Sigmoid colon (tissue), 3 donors: ENCODE results near the gene MOB1A.

Experiments
- POLR2A ChIP-seq, 2 donors: fragments of 450-650 bp; IDR thresholded peaks; one replicate each; pipeline ENCODE4 v1.6.1; 2016; ENCODE audit warnings: antibody characterized with exemption in 2 of 2, mild to moderate bottlenecking in 2 of 2, moderate library complexity in 2 of 2
- TF ChIP-seq, protein P1 (sequence below), 4 experiments: fragments of 450-650 bp in 3 of 4; fragments of 200-600 bp in 1 of 4; IDR thresholded peaks; one replicate each; pipeline ENCODE4 v1.5.1; 2016 to 2019; ENCODE audit warnings: antibody characterized with exemption in 4 of 4, mild to moderate bottlenecking in 3 of 4, moderate library complexity in 2 of 4

DNA sequence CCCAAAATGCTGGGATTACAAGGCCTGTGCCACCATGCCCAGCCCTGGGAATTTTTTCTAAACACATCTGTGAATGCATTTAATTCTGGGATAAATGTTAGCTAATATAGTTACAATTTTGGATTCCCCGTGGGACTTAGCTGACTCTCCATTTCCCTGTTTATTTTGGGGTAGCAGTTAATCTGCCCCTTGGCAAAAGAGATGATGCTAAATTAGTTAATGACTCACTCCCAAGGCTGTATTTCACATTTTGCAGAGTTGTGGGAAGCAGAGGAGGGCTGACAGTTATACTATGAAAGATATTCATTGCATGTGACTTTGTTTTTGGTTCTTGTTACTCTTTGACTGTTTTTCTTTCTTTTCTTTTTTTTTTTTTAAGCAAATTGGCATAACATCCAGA lies 22.9 kb upstream of the MOB1A start:
- TF ChIP-seq, protein P1, sequence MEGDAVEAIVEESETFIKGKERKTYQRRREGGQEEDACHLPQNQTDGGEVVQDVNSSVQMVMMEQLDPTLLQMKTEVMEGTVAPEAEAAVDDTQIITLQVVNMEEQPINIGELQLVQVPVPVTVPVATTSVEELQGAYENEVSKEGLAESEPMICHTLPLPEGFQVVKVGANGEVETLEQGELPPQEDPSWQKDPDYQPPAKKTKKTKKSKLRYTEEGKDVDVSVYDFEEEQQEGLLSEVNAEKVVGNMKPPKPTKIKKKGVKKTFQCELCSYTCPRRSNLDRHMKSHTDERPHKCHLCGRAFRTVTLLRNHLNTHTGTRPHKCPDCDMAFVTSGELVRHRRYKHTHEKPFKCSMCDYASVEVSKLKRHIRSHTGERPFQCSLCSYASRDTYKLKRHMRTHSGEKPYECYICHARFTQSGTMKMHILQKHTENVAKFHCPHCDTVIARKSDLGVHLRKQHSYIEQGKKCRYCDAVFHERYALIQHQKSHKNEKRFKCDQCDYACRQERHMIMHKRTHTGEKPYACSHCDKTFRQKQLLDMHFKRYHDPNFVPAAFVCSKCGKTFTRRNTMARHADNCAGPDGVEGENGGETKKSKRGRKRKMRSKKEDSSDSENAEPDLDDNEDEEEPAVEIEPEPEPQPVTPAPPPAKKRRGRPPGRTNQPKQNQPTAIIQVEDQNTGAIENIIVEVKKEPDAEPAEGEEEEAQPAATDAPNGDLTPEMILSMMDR (IDR thresholded peaks at IDR 0.05), result no peak
- no peak for TF ChIP-seq POLR2A (IDR thresholded peaks at IDR 0.05)
